ENCODE data around the gene PDE2A.

PDE2A gene

GRCh38 chr11:72672597-72673238 lies 1.5 kb downstream of the PDE2A start:
- H3K4me3 ChIP-seq (replicated peaks in 1 of 2; ENCODE audit: low read depth in 2 of 2, low read length in 2 of 2): no peak overlapping the region
- no peak for TF ChIP-seq CTCF (IDR thresholded peaks at IDR 0.05; ENCODE audit: low read depth, low read length)

GRCh38 chr11:72671152-72672099 lies 2.8 kb downstream of the PDE2A start:
- no peak for DNase-seq (ENCODE audit: low read depth in 2 of 2)
- no peak overlapping the region for H3K4me3 ChIP-seq (replicated peaks in 1 of 2; ENCODE audit: low read depth in 2 of 2, low read length in 2 of 2)
- TF ChIP-seq CTCF (IDR thresholded peaks at IDR 0.05; ENCODE audit: low read depth, low read length): no peak

More at GRCh38 chr11:72672597-72673238, 1.5 kb downstream of the PDE2A start:
- no peak for DNase-seq (ENCODE audit: low read depth in 2 of 2)

- no peak for TF ChIP-seq CTCF (IDR thresholded peaks at IDR 0.05; ENCODE audit: low read depth, low read length)
- no peak overlapping the region for H3K4me3 ChIP-seq (replicated peaks in 1 of 2; ENCODE audit: low read depth in 2 of 2, low read length in 2 of 2)
- DNase-seq (ENCODE audit: low read depth in 2 of 2): no peak
These were observed 4.2 kb downstream of the PDE2A start for GRCh38 chr11:72670041-72670440.

DNA sequence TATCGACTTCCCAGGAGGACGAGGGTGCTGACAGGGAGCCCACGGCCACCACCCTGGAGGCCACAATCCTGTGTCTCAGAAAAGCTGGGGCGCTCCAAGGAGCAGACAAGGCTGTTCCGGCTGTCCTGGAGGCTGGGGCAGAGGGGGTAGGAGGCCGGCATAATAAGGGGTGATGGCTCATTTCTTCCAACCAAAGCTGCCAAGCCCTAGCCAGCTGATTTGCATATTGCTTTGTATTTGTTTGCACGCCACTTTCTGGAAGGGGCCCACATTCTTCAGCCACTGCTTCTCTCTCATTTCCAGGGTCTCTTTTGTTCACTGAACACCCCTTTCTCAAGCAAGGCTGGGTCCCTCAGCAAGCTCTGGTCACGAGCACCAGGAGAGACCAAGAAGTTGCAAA lies 4.7 kb downstream of the PDE2A start:
- TF ChIP-seq CTCF (IDR thresholded peaks at IDR 0.05; ENCODE audit: low read depth, low read length): no peak
- no peak overlapping the region for H3K4me3 ChIP-seq (replicated peaks in 1 of 2; ENCODE audit: low read depth in 2 of 2, low read length in 2 of 2)
- no peak for DNase-seq (ENCODE audit: low read depth in 2 of 2)

DNA sequence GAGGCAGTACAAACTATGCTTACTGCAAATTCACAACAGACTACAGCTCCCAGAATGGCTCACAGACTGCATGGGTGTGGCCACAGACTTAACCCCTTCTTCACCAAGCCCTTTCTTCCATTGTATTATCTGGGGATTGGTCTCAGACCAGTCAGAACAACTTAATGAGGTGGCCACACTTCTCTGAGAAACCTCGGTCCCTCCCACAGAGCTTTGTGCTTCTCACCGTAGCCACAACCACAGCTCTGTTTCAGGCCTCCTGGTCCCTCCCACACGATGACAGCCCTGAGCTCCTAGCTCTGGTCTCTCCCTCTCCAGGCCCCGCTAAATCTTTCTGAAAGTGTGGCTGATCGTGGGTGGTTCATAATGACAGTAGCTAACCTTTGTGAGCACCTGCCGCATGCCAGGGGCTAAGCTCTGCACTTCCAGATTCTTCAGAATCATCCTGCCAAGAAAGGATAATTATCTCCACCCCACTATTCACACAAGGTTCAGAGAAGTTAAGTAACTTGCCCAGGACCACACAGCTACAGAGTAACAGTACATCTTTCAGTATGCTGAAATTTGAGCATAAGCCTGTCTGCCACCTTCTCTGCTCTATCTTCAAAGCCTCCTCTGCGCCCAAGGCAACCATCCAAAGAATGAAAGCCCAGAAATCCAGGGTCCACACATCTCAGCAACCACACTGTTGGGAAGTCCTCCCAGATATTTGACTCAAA lies 5.4 kb downstream of the PDE2A start:
- DNase-seq (ENCODE audit: low read depth in 2 of 2): no peak

More for the DNA sequence above, 5.4 kb downstream of the PDE2A start:
- no peak for TF ChIP-seq CTCF (IDR thresholded peaks at IDR 0.05; ENCODE audit: low read depth, low read length)
- H3K4me3 ChIP-seq (replicated peaks in 1 of 2; ENCODE audit: low read depth in 2 of 2, low read length in 2 of 2): no peak overlapping the region

Measured in cardiac fibroblast (primary cell).